ENCODE data around the gene RMI2.
A peak's percentile ranks its signal among the peaks of the same experiment; 100 is the strongest.

RMI2 gene

DNA sequence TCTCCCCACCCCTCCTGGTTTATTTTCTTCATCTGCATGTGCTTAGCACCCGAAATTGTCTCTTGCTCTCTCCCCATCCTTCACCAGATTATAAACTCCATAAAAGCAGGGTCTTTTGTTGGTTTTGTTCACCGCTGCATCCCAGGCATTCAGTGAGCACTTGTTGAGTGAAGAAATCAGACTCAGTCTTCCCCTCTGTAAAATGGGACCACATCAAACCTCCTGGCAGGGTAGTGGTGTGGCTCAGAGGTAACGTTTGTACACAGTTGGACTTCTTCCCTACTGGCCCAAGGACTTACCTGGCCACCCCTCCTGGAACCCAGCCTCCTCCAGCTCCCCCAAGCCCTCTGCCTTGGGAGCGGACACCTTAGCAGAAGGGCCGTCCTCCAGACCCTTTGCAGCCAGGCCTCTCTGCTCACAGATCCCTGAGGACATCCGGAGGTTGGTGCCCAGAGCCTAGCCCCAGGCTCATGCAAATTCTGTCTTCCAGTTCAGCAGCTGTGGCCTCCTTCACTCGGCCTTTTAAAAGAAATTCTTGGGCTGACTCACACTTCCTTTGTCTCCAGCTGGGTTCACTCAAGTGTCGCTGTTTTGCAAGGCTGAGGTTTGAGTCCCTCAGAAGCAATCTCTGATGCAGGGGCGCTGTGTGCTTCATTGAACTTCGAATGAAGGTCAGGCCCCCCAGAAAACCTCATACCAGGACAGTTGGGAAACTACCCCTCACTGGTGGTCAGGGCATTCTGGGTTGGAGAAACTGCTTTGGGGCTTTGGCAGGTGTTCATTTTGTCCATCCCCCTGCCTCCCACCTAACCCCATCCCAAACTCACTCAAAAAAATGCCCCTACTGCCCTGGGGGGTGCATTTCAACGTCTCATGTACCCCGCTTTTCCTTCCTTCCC lies 16.8 kb upstream of the RMI2 start:
- peak; percentile 39 for DNase-seq (ENCODE audit: low spot score)

DNA sequence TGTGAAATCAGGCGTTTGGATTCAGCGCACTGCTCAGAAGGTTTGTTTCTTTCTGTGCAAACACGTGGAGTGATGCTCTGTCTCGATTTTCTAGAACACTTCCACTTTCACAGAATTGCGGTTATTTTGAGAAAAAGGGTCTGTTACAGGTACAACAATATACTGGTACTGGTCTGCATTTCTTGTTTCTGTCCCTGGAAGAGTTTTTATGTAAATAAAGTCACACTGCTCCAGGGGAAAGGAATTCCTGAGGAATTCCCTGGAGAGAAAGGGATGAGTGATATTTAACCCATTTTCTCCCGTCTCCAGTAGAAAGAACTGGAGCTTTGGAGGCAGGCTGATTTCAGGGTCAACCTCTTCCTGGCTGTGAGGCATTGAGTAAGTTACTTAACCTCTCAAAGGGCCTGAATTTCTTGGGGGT lies 16.2 kb upstream of the RMI2 start:
- no peak for DNase-seq (ENCODE audit: low spot score)

DNA sequence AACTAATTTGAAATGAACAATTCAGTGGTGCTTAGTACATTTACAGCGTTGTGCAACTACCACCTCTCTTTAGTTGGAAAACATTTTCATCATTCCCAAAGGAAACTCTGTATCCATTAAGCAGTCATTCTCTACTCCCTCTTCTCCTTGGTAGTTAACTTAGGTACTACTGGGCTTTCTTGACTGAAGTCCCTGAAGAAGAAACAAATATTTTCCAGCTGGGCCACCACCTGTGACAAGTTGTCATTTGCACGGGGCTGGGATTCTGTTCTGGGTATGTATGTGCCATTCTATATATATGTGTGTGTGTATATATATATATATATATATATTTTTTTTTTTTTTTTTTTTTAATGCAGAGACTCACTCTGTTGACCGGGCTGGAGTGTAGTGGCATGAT lies 15.4 kb upstream of the RMI2 start:
- no peak for DNase-seq (ENCODE audit: low spot score)

DNA sequence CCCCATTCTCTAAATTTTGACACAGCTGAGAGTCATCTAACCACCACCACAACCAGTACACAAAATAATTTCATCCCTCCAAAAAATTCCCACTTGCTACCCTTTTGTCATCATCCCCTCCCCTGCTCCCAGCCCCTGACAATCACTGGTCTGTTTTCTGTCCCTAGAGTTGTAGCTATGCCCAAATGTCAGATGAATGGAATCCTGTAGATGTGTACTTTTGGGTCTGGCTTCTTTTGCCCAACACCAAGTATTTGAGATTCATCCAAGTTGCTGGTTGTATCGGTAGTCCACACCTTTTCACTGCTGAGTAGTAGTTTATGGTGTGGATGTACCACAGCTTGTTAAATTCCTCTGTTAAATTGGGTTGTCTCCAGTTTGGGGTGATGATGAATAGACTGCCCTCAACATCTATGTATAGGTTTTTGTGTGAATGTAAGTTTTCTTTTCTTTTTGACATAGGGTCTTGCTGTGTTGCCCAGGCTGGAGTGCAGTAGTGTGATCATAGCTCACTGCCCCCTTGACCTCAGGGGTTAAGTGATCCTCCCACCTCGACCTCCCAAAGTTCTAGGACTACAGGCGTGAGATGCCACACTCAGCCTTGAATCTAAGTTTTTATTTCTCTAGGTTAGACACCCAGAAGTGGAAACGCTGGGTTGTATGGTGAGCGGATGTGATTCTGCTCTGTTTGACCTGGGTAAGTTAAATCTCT lies 14.6 kb upstream of the RMI2 start:
- no peak for DNase-seq (ENCODE audit: low spot score)

DNA sequence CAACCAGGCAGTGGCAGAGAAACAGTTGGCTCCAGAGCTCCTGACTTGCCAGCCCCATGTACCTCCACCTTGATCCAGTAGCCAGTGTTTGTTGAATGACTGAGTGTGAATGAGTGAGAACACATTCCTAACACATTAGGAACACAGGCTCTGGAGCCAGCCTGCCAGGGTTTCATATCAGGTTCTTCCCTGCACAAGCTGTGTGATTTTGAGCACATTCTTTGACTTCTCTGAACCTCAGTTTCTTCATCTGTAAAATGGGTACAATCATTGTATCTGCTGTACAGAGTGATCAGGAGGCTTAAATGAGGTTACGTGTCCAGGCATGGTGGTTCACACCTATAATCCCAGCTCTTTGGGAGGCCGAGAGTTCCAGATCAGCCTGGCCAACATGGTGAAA lies 13.3 kb upstream of the RMI2 start:
- DNase-seq (ENCODE audit: low spot score), result no peak

DNA sequence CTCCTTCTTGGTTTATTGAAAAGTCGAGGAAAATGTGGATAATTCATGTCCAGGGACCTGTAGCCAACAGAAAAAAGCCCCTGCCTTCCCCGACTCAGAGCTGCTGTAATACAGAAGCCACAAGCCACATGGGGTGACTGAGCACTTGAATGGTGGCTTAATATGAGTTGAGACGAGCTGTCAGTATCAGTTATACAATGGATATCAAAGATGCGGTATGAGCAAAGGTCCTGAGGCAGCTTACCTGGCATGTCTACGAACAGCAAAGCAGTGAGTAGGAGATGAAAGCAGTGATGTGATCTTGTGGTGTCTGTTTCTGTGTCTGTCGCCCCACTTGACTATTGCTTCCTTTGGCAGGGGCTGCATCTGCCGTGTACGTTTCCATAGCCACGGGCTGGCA lies 12.2 kb upstream of the RMI2 start:
- no peak for DNase-seq (ENCODE audit: low spot score)

DNA sequence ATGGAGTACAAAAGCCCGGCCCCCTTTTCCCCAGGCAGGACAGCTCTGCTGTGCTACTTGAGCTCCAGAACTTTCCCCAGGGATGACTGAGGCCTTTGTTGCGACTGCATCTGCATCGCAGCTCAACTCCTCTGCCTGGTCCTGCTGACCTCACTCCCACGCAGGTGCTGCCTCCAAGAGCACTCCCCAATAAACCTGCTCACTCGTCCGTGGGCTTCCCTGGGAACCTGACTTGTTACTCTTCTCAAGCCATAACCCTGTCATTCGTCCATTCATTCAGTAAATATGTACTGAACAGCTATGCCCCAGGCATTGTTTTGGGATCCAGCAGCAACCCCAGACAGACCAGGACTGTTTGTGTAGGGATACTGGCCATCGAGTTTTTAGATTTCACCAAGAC lies 11.6 kb upstream of the RMI2 start:
- DNase-seq (ENCODE audit: low spot score), result no peak

DNA sequence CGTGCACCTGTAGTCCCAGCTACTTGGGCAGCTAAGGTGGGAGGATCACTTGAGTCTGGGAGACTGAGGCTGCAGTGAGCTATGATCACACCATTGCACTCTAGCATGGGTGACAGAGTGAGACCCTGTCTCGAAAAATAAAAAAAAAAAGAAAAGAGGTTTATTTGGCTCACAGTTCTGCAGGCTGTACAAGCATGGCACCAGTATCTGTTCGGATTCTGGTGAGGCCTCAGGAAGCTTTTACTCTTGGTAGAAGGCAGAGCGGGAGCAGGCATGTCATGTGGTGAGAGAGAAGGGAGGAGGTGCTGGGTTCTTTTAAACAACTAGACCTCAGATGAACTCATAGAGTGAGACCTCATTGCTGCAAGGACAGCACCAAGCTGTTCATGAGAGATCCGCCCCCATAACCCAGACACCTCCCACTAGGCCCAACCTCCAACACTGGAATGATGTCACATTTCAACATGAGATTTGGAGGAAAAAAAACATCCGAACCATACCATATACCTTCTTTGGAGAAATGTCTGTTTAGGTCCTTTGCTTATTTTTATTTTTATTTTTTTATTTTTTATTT lies 10.3 kb upstream of the RMI2 start:
- no peak for DNase-seq (ENCODE audit: low spot score)

DNA sequence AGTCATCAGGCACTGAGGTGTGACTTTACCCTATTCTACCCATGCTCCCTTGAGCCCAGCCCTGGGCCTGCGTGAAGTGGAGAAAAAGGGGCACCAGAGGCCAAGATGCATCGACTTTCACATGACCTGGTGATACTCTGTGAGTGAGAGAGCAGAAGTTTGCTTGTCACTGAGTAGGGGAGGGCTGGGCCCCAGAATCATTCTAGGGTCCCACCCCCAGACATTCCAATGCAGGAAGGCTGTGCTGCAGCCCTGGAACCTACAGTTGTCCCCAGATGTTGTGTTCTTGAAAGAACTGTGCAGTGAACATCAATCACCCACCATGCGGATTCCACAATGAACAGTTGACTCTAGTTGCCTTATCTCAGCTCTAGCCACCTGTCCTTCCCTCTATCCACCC lies 6.2 kb upstream of the RMI2 start:
- DNase-seq (ENCODE audit: low spot score), result no peak

DNA sequence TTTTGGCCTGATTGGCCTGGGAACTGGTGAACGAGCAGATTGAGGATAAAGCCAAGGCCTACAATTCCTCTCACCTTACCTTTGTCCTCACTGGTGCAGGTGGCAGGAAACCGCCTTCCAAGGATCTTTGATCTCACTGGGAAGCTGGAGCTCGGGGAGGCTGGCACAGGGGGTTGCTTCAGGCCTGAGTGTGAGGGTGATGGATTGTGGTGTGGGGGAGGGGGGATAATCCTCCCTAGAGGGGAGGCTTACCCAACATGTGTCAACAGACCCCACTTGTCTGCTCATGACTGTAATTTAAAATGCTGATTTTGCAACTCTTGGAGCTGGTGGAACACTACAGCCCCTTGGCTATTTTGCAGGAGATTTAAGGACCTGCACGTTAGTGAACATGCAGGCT lies 4.5 kb upstream of the RMI2 start:
- no peak for DNase-seq (ENCODE audit: low spot score)

DNA sequence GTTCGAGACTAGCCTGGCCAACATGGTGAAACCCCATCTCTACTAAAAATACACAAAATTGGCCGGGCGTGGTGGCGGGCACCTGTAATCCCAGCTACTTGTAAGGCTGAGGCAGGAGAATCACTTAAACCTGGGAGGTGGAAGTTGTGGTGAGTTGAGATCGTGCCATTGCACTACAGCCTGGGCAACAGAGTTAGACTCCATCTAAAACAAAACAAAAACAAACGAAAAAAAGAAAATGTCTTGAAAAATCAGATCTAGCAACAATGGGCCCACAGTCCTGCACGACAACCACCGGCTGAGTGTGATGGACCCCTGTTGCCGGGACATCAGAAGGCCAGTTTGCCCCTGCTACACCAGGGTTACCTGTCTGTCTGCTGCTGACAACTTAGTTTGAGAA lies 3.9 kb upstream of the RMI2 start:
- DNase-seq (ENCODE audit: low spot score), result no peak

DNA sequence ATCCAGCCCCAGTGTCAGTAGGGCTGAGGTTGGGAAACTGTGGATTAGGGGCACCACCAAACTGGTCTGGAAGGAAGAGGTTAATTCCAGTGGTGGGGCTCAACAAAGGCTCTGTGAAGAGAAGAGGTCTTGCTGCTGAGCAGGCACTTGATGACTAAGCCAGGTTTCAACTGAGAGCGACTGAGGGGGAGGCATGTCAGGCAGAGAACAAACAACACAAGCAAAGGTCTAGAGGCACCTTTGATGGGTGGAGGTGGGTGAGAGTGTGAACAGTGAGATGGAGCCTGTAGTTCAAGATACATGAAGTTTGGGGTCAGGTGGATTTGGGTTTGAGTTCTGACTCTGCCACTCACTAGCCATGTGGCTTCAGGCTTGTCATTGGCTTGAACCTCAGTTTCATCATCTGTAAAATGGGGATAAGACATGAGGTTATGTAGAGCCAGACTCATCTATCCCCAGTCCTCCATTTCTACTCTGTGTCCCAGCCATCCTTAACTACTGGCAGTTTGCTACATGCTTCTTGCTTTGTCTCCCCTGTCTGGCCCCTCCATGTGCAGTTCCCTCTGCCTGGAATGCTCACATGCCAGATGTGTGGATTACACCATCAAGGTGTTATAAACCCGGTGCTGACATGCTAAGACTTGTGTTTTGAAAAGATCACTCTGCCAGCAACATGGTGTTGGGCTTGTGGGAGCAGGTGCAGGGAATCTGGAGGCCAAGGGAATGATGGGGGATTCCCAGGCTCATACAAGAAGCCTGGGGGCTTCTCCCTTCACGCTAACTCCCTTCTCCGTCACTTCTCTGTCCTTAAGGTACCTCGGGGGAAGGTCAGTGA lies 3.0 kb upstream of the RMI2 start:
- no peak for DNase-seq (ENCODE audit: low spot score)

DNA sequence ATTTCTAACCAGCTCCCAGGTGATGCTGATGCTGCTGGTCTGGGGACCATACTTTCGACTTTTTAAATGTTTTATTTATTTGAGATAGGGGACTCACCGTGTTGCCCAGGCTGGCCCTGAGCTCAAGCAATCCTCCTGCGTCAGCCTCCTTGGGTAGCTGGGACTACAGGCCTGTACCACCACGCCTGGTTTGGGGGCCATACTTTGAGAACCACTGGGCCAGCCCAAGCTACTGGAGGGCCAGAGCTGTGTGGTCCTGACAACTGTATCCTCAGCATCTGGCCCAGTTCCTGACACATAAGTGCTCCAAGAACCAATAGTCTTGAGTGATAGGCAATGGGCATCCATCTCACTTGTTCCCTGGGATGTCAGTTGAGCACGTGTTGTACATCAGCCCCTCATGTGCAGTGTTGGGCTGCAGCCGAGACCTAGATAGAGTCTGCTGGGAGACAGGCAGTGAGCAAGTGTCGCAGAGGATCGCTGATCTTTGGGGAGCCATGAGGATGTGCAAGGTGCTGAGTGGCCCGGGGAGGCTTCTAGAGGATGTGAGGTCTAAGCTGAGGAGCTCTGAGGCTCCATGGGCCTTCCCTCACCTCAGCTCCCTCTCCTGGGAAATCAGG lies 1.6 kb downstream of the RMI2 start:
- DNase-seq (ENCODE audit: low spot score), result no peak

DNA sequence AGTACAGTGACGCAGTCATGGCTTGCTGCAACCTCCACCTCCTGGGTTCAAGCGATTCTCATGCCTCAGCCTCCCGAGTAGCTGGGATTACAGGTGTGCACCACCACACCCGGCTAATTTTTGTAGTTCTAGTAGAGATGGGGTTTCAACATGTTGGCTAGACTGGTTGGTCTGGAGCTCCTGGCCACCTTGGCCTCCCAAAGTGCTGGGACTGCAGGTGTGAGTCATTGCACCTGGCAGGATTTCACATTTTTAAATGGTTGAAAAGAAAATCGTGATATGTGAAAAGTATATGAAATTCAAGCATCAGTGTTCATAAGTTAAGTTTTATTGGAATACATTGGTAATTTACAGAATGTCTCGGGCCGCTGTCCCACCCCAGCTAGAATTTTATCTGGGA lies 2.6 kb downstream of the RMI2 start:
- no peak for DNase-seq (ENCODE audit: low spot score)

DNA sequence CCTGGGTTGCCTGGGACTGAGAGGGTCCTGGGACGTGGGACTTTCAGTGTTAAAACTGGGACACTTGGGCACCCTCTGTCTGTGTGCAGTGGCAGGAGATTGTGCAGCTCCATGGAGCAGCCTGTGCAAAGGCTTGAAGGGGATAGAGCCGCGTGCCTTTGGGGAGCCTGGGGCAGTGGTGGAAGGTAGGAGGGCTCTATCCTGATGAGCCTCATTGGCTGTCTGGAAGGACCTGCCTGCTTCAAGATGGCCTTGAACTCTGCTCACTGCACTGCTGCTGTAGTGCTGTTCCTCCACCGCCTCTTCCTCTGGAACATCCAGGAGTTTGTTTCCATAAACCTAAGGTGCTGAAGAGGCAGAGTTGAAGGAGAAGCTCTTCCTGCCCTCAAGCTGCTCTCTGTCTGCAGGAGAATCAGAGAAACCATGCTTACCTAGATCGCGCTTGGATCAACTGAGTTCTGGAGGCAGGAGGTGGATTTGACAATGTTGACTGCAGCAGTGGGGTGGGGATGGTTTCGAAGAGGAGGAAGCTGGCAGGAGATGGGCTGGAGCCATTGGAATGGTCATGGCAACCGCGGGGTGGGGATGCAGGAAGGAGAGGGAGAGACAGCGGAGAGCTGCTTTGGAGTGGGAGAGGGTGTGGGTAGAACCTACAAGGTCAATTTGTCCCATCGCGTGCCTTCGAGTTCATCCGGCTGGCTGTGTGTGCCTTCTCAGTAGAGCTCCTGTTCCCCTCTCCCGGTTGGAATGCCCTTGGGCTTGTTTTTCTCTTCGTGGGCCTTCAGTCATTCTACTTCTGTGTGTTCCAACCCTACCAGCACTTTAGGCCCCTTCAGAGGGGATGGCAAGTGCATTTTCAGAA lies 3.7 kb downstream of the RMI2 start:
- no peak for DNase-seq (ENCODE audit: low spot score)

DNA sequence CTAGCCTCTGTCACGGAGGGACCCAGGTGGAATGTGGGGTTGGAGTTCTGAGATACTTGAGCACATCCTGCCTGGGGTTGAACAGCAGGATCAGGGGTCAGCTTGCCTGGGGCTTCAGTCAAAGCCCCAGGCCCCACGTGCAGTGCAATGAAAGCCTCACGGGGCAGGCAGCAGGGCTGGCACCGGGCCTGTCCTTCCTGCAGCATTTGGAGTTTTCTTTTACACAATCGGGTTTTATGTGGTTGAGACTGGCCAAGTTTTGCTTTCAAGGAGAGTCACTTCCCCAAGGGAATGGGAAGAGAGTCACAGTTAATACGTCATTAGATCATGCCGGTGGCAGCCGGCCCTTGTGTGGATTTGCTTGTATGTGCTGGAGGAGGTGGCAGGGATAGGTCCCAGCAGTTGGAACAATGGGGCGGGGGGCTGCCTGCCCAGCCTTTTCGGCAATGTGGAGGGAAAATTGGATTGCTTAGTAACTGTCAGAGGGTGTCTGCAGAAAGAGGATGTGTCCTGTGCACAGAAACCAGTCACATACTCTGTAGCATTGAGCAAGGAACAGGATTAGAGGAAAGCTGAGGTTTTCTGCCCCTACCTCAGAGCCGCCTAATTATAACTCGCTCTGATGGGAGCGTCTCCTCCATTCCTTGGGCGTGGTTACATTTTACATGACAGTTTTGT lies 4.5 kb downstream of the RMI2 start:
- DNase-seq (ENCODE audit: low spot score), result no peak

DNA sequence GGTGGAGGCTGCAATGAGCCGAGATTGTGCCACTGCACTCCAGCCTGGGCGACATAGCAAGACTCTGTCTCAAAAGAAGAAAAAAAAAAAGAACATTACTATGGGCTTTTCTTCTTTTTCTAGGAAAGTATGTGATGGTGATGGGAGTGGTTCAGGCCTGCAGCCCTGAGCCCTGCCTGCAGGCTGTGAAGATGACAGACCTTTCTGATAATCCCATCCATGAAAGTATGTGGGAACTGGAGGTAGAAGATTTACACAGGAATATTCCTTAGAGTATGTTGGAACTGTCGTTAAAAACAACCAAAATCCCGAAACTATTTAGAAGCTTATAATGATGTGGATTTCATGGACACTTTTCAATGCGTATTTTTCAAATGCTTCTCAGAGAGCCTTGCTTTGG lies 5.3 kb downstream of the RMI2 start:
- no peak for DNase-seq (ENCODE audit: low spot score)

DNA sequence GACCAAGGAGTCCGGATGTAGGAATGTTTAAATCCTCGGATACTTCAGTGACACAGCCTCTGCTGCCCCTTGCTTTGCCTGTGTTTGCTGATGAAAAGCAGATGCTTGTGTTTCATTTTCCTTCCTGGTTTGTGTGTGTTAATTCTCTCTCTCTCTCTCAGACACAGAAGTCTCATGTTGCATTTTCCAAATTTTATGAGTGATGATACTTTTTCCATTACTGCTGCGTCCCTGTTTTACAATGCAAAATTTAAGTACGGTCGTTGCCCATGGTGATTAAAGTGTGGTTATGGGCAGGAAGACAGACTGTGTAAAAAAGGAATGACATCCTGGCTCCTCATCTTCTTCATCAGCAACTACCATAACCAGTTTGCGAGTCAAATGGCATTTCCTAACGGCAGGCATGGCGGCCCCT lies 5.7 kb downstream of the RMI2 start:
- no peak for DNase-seq (ENCODE audit: low spot score)

DNA sequence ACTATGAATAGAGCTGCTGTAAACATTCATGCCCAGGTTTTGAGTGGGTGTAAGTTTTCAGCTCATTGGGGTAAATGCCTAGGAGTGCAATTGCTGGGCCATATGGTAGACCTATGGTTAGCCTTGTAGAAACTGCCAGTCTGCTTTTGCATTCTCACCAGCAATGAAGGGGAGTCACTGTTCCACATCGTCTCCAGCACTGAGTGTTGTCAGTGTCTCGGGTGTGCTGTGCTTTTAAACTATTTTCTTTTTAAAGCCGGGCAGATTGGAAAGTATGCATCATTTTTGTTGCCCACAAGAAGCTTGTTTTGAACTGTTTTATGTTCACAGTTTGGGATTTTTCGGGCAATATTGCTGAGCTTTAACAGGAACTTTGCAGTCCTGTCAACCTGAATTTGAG lies 7.9 kb downstream of the RMI2 start:
- no peak for DNase-seq (ENCODE audit: low spot score)

DNA sequence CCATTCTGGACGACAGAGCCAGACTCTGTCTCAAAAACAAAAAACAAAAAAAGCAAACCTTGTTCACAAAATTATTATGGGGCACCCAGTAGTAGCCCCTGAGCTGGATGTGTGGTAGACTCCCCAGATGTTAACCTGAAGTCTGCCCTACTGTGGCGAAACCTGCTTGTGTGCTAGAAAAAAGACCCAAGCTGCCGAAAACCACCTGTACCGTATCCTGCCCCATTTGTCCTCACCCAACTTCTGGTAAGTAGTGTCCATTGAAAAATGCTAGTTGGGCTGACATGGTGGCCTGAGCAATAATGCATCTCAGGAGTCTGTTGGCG lies 9.1 kb downstream of the RMI2 start:
- no peak for DNase-seq (ENCODE audit: low spot score)

All from LoVo (cell line).